Stimulated activated CD8-positive, alpha-beta memory T cell treated with anti-CD3 and anti-CD28 coated beads, Interleukin-15, amount 100 ng/mL, for 1 hour (primary cell): Measurements from ENCODE around the gene RAD9A.

Experiments used
- DNase-seq: peaks from one replicate; pipeline ENCODE4 v3.0.0-alpha.2; 2020; ENCODE audit warnings: low read depth

The RAD9A gene

DNA sequence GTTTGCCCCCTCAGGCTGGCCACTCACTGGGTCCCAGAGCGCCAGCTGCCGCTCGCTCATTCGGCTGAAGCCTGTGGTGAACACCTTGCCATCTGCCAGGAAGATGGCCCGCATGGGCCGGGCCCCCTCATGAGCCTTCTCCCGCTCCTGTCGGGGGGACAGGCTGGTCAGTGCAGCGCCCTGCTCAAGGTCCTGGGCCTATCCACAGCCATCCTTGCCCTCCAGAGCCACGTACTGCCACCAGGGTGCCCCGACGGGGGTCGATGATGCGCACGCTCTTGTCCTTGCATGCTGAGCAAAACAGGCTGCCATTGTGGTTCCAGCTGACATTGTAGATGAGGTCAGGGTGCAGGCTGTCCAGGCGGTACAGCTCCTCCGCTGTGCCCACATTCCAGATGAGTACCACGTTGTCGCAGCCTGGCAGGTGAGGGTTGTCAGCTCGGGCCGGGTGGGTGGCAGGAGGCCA, 49.3 kb downstream of the RAD9A start:
- DNase-seq, result no peak

DNA sequence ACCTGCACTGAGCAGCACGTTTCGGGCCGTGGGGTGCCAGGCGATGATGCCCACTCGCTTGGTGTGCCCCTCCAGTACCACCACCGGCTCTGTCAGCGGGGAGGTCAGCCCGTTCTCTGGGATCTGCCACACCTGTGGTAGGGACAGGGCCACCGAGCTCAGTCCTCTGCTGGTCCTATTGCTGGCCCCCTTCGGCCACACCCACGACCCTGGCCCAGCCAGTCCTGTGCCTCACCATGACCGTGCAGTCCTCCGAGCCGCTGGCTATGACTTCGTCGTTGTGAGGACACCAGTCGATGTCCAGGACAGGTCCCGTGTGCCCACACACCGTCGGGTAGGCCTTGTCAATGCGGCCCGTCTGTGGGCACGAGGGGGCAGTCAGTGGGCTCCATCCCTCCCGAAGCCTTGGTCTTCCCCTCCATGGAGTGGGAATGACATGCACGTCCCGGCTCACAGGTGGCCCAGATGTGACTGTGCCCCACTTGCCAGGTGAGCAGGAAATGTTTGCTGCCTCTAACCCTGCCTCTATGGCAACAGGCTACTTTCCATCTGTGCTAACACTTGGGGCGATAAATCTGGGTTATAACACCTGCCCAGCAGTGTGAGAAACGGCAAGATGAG, 50.1 kb downstream of the RAD9A start:
- no peak for DNase-seq

DNA sequence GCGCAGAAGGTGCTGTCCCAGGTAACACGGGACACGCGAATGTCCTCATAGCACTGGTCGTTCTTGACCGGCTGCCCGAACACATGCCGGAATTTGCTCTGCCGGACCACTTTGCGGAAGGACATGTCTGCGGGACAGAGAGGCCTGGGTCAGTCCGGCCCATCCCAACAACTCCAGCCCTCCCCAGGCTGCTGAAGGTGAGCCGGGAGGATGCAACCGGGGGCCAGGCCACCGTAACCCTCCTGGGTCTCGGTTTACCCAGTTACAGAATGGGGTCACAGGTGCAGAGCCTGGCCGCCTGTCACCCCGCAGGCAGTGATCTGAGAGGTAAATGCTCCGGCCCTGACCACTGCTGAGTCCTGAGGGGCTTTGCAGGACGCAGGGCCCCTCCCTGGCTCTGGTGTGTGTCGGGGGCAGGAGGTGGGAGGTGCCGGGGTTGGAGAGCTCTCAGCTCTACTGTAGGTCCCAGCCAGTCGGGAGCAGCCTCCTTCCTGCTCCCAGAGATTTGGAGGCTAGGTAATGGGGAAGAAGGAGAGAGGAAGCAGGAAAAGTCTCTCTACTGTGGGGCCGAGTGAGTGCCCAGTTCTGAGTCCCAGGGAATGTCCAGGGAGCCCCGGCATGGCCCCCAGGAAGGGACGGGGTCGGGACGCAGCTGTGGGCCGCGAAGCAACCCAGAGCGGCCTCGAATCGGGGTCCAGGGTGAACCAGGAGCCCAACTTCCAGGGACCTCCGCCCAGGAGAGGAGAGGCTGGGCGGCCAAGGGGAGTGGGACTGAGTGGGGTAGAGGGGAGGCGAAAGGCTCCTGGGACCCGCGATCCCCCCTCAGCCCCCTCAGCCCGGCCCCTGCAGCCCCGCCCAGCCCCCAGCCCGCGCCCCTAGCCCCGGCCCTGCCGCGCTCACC, 51.0 kb downstream of the RAD9A start:
- DNase-seq, result no peak

DNA sequence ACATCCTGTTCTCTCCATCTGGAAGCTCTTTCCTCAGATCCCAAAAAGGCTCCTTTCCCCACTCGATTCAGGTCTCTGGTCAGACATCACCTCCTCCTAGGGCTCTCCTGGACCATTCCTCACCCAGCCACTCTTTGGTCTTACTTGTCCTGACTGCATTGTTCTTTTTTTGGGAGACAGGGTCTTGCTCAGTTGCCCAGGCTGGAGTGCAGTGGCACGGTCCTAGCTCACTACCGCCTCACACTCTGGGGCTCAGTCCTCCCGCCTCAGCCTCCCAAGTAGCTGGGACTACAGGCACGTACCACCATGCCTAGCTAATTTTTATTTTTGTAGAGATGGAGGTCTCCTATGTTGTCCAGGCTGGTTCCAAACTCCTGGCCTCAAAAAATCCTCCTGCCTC, 53.7 kb downstream of the RAD9A start:
- DNase-seq, result no peak
